Adipocyte (in vitro differentiated cells): ENCODE measurements around the gene ELOVL7.

ENCODE experiments used
- DNase-seq: peaks from one replicate; pipeline ENCODE4 v3.0.0-alpha.2; 2015; ENCODE audit warnings: low read depth
- H3K27me3 ChIP-seq: replicated peaks from 2 replicates; pipeline ENCODE4 v1.7.0; 2013; ENCODE audit warnings: mild to moderate bottlenecking, low read length, moderate library complexity; ENCODE audit not compliant: control insufficient read depth, insufficient read depth
- H3K36me3 ChIP-seq: 2 replicates; pipeline ENCODE4 v1.7.0; 2013; ENCODE audit warnings: low read length, mild to moderate bottlenecking, moderate library complexity; ENCODE audit not compliant: control insufficient read depth, insufficient read depth, severe bottlenecking
- H3K4me1 ChIP-seq: 2 replicates; pipeline ENCODE4 v1.7.0; 2013; ENCODE audit warnings: mild to moderate bottlenecking, low read length, moderate library complexity; ENCODE audit not compliant: control insufficient read depth, insufficient read depth
- H3K4me3 ChIP-seq: 2 replicates; pipeline ENCODE4 v1.7.0; 2013; ENCODE audit warnings: mild to moderate bottlenecking, low read length, moderate library complexity
- H3K9ac ChIP-seq: 2 replicates; pipeline ENCODE4 v1.7.0; 2013; ENCODE audit warnings: mild to moderate bottlenecking, low read length, moderate library complexity
- H3K9me3 ChIP-seq: 2 replicates; pipeline ENCODE4 v1.7.0; 2013; ENCODE audit warnings: mild to moderate bottlenecking, low read length, moderate library complexity; ENCODE audit not compliant: control insufficient read depth

Gene ELOVL7

GRCh38 chr5:60705144-60705543 is 138.9 kb downstream of the ELOVL7 start:
- H3K9ac ChIP-seq: no peak overlapping the region
- H3K9me3 ChIP-seq: no peaks in the 10 kb centered on the region
- H3K4me1 ChIP-seq: peaks cover 7% of the 10 kb centered on the region
- H3K4me3 ChIP-seq: no peak overlapping the region
- no peaks in the 10 kb centered on the region for H3K36me3 ChIP-seq
- no peak for DNase-seq
- H3K27me3 ChIP-seq: no peaks in the 10 kb centered on the region

GRCh38 chr5:60703944-60704343 is 140.1 kb downstream of the ELOVL7 start:
- H3K9me3 ChIP-seq: no peaks in the 10 kb centered on the region
- DNase-seq: no peak

More at GRCh38 chr5:60703944-60704343, 140.1 kb downstream of the ELOVL7 start:
- Histone ChIP-seq H3K9ac (no peak overlapping the region), H3K27me3 (no peaks in the 10 kb centered on the region), H3K4me3 (no peak overlapping the region), H3K4me1 (peaks cover 10% of the 10 kb centered on the region), H3K36me3 (no peaks in the 10 kb centered on the region)
